OCI-LY3 (cell line): ENCODE results near the gene ISG15.

Source experiments
- EZH2phosphoT487 ChIP-seq: fragments of 200-600 bp; shearing (Covaris generic); IDR thresholded peaks from 2 replicates; pipeline ENCODE4 v1.6.1; 2018; ENCODE audit warnings: antibody characterized with exemption, mixed run types, low read depth
- TF ChIP-seq, protein P1 (sequence below): fragments of 200-600, 300-600 bp; sonication (generic); IDR thresholded peaks from 2 replicates; pipeline ENCODE4 v1.5.1; 2014; ENCODE audit warnings: antibody characterized with exemption, low read length, low read depth

DNA sequence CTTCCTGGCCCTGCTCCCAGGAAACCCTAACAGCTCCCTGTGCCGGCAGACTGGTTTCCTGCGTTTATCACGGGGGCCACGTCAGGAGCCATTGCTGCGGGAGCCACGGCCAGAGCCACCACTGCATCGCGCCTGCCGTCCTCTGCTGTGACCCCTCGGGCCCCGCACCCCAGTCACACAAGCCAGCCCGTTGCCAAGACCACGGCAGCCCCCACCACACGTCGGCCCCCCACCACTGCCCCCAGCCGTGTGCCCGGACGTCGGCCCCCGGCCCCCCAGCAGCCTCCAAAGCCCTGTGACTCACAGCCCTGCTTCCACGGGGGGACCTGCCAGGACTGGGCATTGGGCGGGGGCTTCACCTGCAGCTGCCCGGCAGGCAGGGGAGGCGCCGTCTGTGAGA lies 34.7 kb downstream of the ISG15 start:
- TF ChIP-seq, protein P1, sequence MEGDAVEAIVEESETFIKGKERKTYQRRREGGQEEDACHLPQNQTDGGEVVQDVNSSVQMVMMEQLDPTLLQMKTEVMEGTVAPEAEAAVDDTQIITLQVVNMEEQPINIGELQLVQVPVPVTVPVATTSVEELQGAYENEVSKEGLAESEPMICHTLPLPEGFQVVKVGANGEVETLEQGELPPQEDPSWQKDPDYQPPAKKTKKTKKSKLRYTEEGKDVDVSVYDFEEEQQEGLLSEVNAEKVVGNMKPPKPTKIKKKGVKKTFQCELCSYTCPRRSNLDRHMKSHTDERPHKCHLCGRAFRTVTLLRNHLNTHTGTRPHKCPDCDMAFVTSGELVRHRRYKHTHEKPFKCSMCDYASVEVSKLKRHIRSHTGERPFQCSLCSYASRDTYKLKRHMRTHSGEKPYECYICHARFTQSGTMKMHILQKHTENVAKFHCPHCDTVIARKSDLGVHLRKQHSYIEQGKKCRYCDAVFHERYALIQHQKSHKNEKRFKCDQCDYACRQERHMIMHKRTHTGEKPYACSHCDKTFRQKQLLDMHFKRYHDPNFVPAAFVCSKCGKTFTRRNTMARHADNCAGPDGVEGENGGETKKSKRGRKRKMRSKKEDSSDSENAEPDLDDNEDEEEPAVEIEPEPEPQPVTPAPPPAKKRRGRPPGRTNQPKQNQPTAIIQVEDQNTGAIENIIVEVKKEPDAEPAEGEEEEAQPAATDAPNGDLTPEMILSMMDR = no peak
- TF ChIP-seq EZH2phosphoT487 = no peak
